Activated naive CD8-positive, alpha-beta T cell (primary cell): ENCODE results near the gene BTD.
A peak's percentile ranks its signal among the peaks of the same experiment; 100 is the strongest.
"Not testable (repeated sequence)": the region's sequence is repeated elsewhere in the genome, so short reads cannot be mapped to it uniquely, and the experiment has no call there.

Source experiments
- H3K27ac Mint-ChIP-seq: one replicate; pipeline ENCODE4 v1.8.0; 2021; ENCODE audit warnings: mixed read lengths
- H3K27me3 Mint-ChIP-seq: one replicate; pipeline ENCODE4 v1.8.0; 2021; ENCODE audit warnings: mixed read lengths
- H3K36me3 Mint-ChIP-seq: one replicate; pipeline ENCODE4 v1.8.0; 2021; ENCODE audit warnings: mixed read lengths
- H3K4me1 Mint-ChIP-seq: one replicate; pipeline ENCODE4 v1.8.0; 2021; ENCODE audit warnings: low read depth, mixed read lengths
- H3K4me3 Mint-ChIP-seq: one replicate; pipeline ENCODE4 v1.8.0; 2021; ENCODE audit warnings: mild to moderate bottlenecking, mixed read lengths
- H3K9me3 Mint-ChIP-seq: one replicate; pipeline ENCODE4 v1.8.0; 2021; ENCODE audit warnings: low read depth, mixed read lengths

BTD gene

GRCh38 chr3:15619659-15620464 is 18.3 kb downstream of the BTD start:
- H3K27ac Mint-ChIP-seq, H3K4me3 Mint-ChIP-seq, H3K27me3 Mint-ChIP-seq: not testable (repeated sequence)
- H3K36me3 Mint-ChIP-seq: peaks cover 45% of the 10 kb centered on the region
- H3K9me3 Mint-ChIP-seq: peaks cover 38% of the 10 kb centered on the region
- peaks cover 18% of the 10 kb centered on the region for H3K4me1 Mint-ChIP-seq

- peaks cover 38% of the 10 kb centered on the region for H3K9me3 Mint-ChIP-seq
- H3K27ac Mint-ChIP-seq: peak overlapping the region; percentile 87
- H3K4me3 Mint-ChIP-seq: peak overlapping the region; percentile 57
- H3K36me3 Mint-ChIP-seq: peaks cover 41% of the 10 kb centered on the region
- H3K4me1 Mint-ChIP-seq: peaks cover 26% of the 10 kb centered on the region
- no peaks in the 10 kb centered on the region for H3K27me3 Mint-ChIP-seq
Measured at GRCh38 chr3:15623535-15624440, 22.2 kb downstream of the BTD start.

GRCh38 chr3:15628967-15629366 is 27.4 kb downstream of the BTD start:
- Mint-ChIP-seq H3K36me3 (peaks cover 2% of the 10 kb centered on the region), H3K27ac (no peak overlapping the region), H3K9me3 (no peaks in the 10 kb centered on the region), H3K4me3 (no peak overlapping the region), H3K4me1 (peaks cover 34% of the 10 kb centered on the region), H3K27me3 (no peaks in the 10 kb centered on the region)

- H3K27ac Mint-ChIP-seq: peak overlapping the region; percentile 73
- peaks cover 25% of the 10 kb centered on the region for H3K4me1 Mint-ChIP-seq
- H3K9me3 Mint-ChIP-seq: no peaks in the 10 kb centered on the region
Measured at GRCh38 chr3:15629860-15630597, 28.5 kb downstream of the BTD start.

GRCh38 chr3:15630646-15631350 is 29.3 kb downstream of the BTD start:
- Mint-ChIP-seq H3K4me1 (peaks cover 26% of the 10 kb centered on the region), H3K9me3 (no peaks in the 10 kb centered on the region), H3K27ac (peak overlapping the region; percentile 73), H3K27me3 (no peaks in the 10 kb centered on the region), H3K36me3 (peaks cover 6% of the 10 kb centered on the region), H3K4me3 (peak overlapping the region; percentile 42)

More at GRCh38 chr3:15629860-15630597, 28.5 kb downstream of the BTD start:
- Mint-ChIP-seq H3K27me3 (no peaks in the 10 kb centered on the region), H3K36me3 (peaks cover 6% of the 10 kb centered on the region), H3K4me3 (peak overlapping the region; percentile 42)

- H3K9me3 Mint-ChIP-seq: no peaks in the 10 kb centered on the region
- no peak overlapping the region for H3K27ac Mint-ChIP-seq
- no peak overlapping the region for H3K4me3 Mint-ChIP-seq
- peaks cover 7% of the 10 kb centered on the region for H3K36me3 Mint-ChIP-seq
- no peaks in the 10 kb centered on the region for H3K27me3 Mint-ChIP-seq
- peaks cover 32% of the 10 kb centered on the region for H3K4me1 Mint-ChIP-seq
Measured at GRCh38 chr3:15631426-15632211, 30.1 kb downstream of the BTD start.

GRCh38 chr3:15632212-15632580 is 30.7 kb downstream of the BTD start:
- no peak overlapping the region for H3K4me3 Mint-ChIP-seq
- no peak overlapping the region for H3K27ac Mint-ChIP-seq

GRCh38 chr3:15633159-15633558 is 31.6 kb downstream of the BTD start:
- Mint-ChIP-seq H3K9me3 (no peaks in the 10 kb centered on the region), H3K36me3 (peaks cover 7% of the 10 kb centered on the region), H3K4me1 (peaks cover 43% of the 10 kb centered on the region), H3K27ac (no peak overlapping the region), H3K27me3 (no peaks in the 10 kb centered on the region), H3K4me3 (no peak overlapping the region)

More at GRCh38 chr3:15632212-15632580, 30.7 kb downstream of the BTD start:
- Mint-ChIP-seq H3K36me3 (peaks cover 7% of the 10 kb centered on the region), H3K27me3 (no peaks in the 10 kb centered on the region), H3K4me1 (peaks cover 35% of the 10 kb centered on the region), H3K9me3 (no peaks in the 10 kb centered on the region)

- H3K4me3 Mint-ChIP-seq: no peak overlapping the region
- H3K27ac Mint-ChIP-seq: no peak overlapping the region
- no peaks in the 10 kb centered on the region for H3K27me3 Mint-ChIP-seq
- H3K36me3 Mint-ChIP-seq: peaks cover 9% of the 10 kb centered on the region
- no peaks in the 10 kb centered on the region for H3K9me3 Mint-ChIP-seq
- peaks cover 46% of the 10 kb centered on the region for H3K4me1 Mint-ChIP-seq
Measured at GRCh38 chr3:15633766-15634598, 32.4 kb downstream of the BTD start.

GRCh38 chr3:15634671-15635070 is 33.1 kb downstream of the BTD start:
- no peak overlapping the region for H3K27ac Mint-ChIP-seq
- H3K9me3 Mint-ChIP-seq: no peaks in the 10 kb centered on the region
- peaks cover 46% of the 10 kb centered on the region for H3K4me1 Mint-ChIP-seq
- no peaks in the 10 kb centered on the region for H3K27me3 Mint-ChIP-seq
- H3K4me3 Mint-ChIP-seq: no peak overlapping the region
- peaks cover 9% of the 10 kb centered on the region for H3K36me3 Mint-ChIP-seq

- Mint-ChIP-seq H3K36me3 (peaks cover 9% of the 10 kb centered on the region), H3K9me3 (no peaks in the 10 kb centered on the region), H3K4me1 (peaks cover 42% of the 10 kb centered on the region), H3K27me3 (no peaks in the 10 kb centered on the region), H3K27ac (no peak overlapping the region), H3K4me3 (no peak overlapping the region)
Measured at GRCh38 chr3:15635121-15635661, 33.6 kb downstream of the BTD start.

- Mint-ChIP-seq H3K27me3 (no peaks in the 10 kb centered on the region), H3K4me1 (peaks cover 33% of the 10 kb centered on the region), H3K4me3 (peak overlapping the region; percentile 35), H3K36me3 (peaks cover 9% of the 10 kb centered on the region), H3K9me3 (no peaks in the 10 kb centered on the region), H3K27ac (peak overlapping the region; percentile 13)
Measured at GRCh38 chr3:15636028-15636709, 34.6 kb downstream of the BTD start.
